ENCODE data around the gene GAL. TPM values are rescaled to one million over a fixed set of nuclear protein-coding genes. Genes with fewer than 3 reads are reported as not detected.
A peak's percentile ranks its signal among the peaks of the same experiment; 100 is the strongest.
"Not testable (repeated sequence)": the region's sequence is repeated elsewhere in the genome, so short reads cannot be mapped to it uniquely, and the experiment has no call there.

Gene GAL, protein sequence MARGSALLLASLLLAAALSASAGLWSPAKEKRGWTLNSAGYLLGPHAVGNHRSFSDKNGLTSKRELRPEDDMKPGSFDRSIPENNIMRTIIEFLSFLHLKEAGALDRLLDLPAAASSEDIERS
- total RNA-seq (under 1 TPM in 1 of 4 donors, not detected in 3; 0.38 TPM), polyA plus RNA-seq (1 to 10 TPM in 1 of 3 donors, not detected in 2; 5.6 TPM)
- long read RNA-seq, donor 1, partial matches to known transcripts = 0 of 1 reads
- long read RNA-seq, donor 1, other reads (novel, unspliced or antisense) = 0 of 1 reads
- long read RNA-seq, donor 2 = 0 reads

DNA sequence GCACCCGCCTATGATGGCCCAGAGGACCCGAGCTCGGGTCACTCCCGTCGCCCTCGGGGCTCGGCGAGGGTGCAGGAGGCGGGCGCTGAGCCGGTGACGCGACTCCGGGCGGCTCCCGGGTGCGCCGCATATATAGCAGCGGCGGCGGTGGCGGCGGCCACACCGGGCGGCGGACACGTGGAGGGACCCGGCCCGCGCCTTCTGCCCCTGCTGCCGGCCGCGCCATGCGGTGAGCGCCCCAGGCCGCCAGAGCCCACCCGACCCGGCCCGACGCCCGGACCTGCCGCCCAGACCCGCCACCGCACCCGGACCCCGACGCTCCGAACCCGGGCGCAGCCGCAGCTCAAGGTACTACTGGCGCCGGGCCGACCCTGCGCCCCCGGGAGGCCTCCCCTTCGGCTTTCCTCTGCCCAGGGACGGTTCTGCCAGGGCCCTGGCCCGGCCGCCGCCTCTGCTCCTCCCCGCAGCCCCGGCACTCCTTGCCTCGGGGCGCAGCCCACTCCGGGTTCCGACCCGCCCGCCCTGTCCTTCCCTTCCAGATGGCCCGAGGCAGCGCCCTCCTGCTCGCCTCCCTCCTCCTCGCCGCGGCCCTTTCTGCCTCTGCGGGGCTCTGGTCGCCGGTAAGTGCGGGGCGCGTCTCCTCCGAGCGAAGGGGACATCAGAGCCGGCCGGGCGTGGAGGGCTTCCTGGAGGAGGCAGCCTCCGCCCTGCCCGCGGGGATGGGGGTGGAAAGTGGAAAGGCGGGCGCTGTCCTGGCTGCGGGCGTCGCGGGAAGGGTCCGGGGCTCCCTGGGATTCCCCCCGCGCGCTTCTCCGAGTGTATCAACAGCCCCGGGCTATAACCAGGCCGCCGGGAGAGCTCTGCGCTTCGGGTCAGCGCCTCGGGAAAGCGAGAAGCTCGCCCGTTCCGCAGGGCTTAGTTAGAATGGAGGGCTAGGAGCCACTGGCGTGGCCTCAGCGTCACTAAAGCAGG is at the start of gene GAL:
TSS of gene GAL (plus strand) at position 160 of the 972 bp plus-strand sequence. CDS start at position 540, 380 bp downstream.
- TF ChIP-seq, protein P1, sequence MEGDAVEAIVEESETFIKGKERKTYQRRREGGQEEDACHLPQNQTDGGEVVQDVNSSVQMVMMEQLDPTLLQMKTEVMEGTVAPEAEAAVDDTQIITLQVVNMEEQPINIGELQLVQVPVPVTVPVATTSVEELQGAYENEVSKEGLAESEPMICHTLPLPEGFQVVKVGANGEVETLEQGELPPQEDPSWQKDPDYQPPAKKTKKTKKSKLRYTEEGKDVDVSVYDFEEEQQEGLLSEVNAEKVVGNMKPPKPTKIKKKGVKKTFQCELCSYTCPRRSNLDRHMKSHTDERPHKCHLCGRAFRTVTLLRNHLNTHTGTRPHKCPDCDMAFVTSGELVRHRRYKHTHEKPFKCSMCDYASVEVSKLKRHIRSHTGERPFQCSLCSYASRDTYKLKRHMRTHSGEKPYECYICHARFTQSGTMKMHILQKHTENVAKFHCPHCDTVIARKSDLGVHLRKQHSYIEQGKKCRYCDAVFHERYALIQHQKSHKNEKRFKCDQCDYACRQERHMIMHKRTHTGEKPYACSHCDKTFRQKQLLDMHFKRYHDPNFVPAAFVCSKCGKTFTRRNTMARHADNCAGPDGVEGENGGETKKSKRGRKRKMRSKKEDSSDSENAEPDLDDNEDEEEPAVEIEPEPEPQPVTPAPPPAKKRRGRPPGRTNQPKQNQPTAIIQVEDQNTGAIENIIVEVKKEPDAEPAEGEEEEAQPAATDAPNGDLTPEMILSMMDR (IDR thresholded peaks at IDR 0.05) = no peak
- Histone ChIP-seq H3K36me3 (ENCODE audit: insufficient read depth in 1 of 2, low read depth in 1 of 2) (no peaks in the 10 kb centered on the region), H3K27ac (no peak within 1 kb of the TSS), H3K9me3 (no peaks in the 10 kb centered on the region), H3K27me3 (ENCODE audit: insufficient read depth in 3 of 3, low read length in 2 of 3) (peaks cover 0 to 77% (median 17%) of the 10 kb centered on the region in 3 donors), H3K4me1 (peaks cover 5% of the 10 kb centered on the region), H3K4me3 (peak within 1 kb of the TSS; percentile 54)
- no peak for DNase-seq
- WGBS, 3 donors = 4 to 8% (median 5%) methylated on average over 73 to 113 of the region's 113 CpGs
- ATAC-seq = peak; percentile 48 to 57 (median 50)
- intact Hi-C loops (cut with DNase I) = no loop called here

DNA sequence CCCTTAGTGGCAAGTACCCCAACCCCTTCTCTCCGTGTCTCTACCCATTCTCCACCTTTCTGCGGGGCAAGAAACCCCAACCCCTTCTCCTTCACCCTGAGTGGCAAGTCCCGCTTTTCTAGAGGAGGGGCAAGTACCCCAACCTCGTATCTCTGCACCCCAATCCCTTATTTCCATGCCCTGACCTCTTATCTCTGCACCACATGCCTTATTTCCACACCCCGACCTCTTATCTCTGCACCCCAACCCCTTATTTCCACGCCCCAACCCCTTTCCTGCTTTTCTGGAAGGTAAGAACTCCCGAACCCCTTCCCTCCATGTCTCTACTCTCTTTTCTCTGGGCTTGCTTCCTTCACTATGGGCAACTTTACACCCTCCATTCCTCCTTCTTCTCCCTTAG is 49.7 kb upstream of the GAL start:
- H3K4me1 ChIP-seq; H3K4me3 ChIP-seq; H3K27me3 ChIP-seq (ENCODE audit: insufficient read depth in 3 of 3, low read length in 2 of 3); H3K27ac ChIP-seq; H3K9me3 ChIP-seq; DNase-seq; ATAC-seq; H3K36me3 ChIP-seq (ENCODE audit: insufficient read depth in 1 of 2, low read depth in 1 of 2); intact Hi-C loops (cut with DNase I): not testable (repeated sequence)
- 78 to 84% (median 80%) methylated on average over 7 of the region's 7 CpGs for WGBS, 3 donors

DNA sequence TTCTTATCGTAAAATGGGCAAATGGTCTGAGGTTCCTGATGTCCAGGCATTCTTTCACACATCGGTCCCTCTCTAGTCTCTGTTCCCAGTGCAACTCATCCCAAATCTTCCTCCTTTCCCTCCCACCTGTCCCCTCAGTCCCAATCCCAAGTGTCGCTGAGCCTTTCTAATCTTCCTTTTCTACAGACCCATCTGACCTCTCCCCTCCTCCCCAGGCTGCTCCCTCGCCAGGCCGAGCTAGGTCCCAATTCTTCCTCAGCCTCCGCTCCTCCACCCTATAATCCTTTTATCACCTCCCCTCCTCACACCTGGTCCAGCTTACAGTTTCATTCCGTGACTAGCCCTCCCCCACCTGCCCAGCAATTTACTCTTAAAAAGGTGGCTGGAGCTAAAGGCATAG is 49.2 kb upstream of the GAL start:
- 64 to 66% (median 66%) methylated on average over 6 of the region's 7 CpGs for WGBS, 3 donors
- intact Hi-C loops (cut with DNase I); DNase-seq: not testable (repeated sequence)

DNA sequence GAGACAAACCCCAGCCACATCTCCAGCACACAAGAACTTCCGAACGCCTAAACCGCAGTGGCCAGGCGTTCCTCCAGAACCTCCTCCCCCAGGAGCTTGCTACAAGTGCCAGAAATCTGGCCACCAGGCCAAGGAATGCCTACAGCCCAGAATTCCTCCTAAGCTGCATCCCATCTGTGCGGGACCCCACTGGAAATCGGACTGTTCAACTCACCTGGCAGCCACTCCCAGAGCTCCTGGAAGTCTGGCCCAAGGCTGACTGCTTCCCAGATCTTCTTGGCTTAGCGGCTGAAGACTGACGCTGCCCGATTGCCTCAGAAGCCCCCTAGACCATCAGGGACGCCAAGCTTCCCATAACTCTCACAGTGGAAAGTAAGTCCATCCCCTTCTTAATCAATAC is 48.5 kb upstream of the GAL start:
- not testable (repeated sequence) for ATAC-seq, DNase-seq
- 69 to 93% (median 77%) methylated on average over 6 to 10 of the region's 10 CpGs for WGBS, 3 donors

More for the DNA sequence above, 49.2 kb upstream of the GAL start:
- H3K27me3 ChIP-seq (ENCODE audit: insufficient read depth in 3 of 3, low read length in 2 of 3); H3K4me3 ChIP-seq; H3K4me1 ChIP-seq; H3K27ac ChIP-seq; H3K36me3 ChIP-seq (ENCODE audit: insufficient read depth in 1 of 2, low read depth in 1 of 2); H3K9me3 ChIP-seq; ATAC-seq: not testable (repeated sequence)

DNA sequence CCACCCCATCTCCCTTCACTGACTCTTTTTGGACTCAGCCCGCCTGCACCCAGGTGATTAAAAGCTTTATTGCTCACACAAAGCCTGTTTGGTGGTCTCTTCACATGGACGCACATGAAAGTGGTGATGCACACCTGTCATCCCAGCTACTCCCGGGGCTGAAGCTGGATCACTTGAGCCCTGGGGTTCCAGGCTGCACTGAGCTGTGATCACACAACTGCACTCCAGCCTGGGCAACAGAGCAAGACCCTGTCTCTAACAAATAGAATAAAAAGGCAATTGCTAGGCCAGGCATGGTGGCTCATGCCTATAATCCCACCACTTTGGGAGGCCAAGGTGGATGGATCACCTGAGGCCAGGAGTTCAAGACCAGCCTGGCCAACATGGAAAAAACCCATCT is 45.0 kb upstream of the GAL start:
- 59 to 82% (median 66%) methylated on average over 3 of the region's 3 CpGs for WGBS, 3 donors
- H3K27ac ChIP-seq; H3K36me3 ChIP-seq (ENCODE audit: insufficient read depth in 1 of 2, low read depth in 1 of 2); H3K4me3 ChIP-seq; intact Hi-C loops (cut with DNase I); H3K4me1 ChIP-seq; ATAC-seq; H3K9me3 ChIP-seq; H3K27me3 ChIP-seq (ENCODE audit: insufficient read depth in 3 of 3, low read length in 2 of 3); DNase-seq: not testable (repeated sequence)

More for the DNA sequence above, 48.5 kb upstream of the GAL start:
- H3K9me3 ChIP-seq; H3K36me3 ChIP-seq (ENCODE audit: insufficient read depth in 1 of 2, low read depth in 1 of 2); H3K27me3 ChIP-seq (ENCODE audit: insufficient read depth in 3 of 3, low read length in 2 of 3); H3K4me1 ChIP-seq; intact Hi-C loops (cut with DNase I); H3K4me3 ChIP-seq; H3K27ac ChIP-seq: not testable (repeated sequence)

DNA sequence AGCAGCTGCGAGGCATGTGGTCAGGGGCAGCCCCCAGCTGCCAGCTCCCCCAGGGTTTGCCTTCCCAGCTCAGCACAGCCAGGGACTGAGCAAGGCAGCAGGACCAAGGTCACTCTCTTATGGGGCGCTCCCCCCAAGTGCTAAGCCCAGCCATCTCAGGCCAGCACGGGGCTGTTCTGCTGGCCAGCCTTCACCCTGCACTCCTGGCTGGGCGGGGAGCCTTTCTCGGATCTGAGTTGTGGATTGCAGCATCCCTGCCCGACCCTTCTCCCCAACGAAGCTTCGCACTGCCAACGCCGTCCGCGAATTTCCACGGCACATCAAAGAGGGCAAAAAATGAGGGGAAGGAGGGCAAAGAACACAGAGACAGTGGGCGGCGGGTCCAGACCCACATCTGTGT is 42.5 kb upstream of the GAL start:
- ATAC-seq (no peak), DNase-seq (no peak)
- 63 to 68% (median 67%) methylated on average over 15 of the region's 15 CpGs for WGBS, 3 donors
- intact Hi-C loops (cut with DNase I) = no loop called here
- Histone ChIP-seq H3K27me3 (ENCODE audit: insufficient read depth in 3 of 3, low read length in 2 of 3) (peaks cover 0 to 15% (median 0%) of the 10 kb centered on the region in 3 donors), H3K36me3 (ENCODE audit: insufficient read depth in 1 of 2, low read depth in 1 of 2) (no peaks in the 10 kb centered on the region), H3K9me3 (peaks cover 9% of the 10 kb centered on the region), H3K4me1 (no peaks in the 10 kb centered on the region), H3K27ac (no peak overlapping the region), H3K4me3 (no peak overlapping the region)
- TF ChIP-seq, protein P1 (IDR thresholded peaks at IDR 0.05) = no peak

All from psoas muscle (tissue), 8 donors.